ENCODE measurements around the gene AHCYL1.

The AHCYL1 gene

DNA sequence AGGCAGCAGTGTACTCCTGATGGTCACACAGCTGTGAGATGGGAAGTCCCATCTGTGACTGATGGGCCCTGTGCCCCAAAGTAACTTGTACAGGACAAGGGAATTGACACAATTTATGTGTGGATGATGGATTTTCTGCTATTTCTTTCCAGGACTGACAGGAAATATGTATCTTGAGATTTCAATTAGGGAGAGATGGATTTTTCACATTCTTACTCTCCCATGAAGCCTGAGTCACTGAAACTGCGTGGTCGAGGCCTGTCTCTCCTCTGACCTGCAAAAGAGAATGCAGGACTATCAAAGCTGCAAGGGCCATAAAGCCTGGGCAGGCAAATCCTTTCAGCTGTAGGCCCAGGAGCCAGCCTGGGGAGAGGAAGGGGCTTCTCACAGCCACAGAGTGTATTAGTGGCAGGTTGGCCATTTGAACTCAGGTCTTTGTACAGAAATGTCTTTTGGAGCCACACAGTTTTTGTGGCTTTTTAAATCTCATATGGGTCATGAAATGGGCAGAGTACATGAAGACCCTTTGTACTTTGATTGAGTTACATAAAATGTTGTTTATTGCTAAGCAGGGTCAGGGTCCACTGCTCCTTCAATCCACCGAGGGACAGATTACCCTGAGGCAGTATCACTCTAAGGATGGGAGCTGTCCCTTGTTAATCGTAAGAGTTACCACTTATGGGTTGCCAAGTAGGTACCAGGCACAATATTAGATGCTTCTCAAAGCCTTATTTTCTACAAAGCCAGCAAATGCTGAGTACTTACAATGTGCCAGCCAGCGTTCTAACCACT is 71.1 kb downstream of the AHCYL1 start:
- ChIA-PET CTCF (interaction anchor here (0.7 to 26.6 kb wide), 7 partner anchors 10 to 440 kb away, joined by 3 to 935 read pairs (median 30); partner anchors contain the start of genes STRIP1 and UBL4B), POLR2A (interaction anchor here (2.2 kb wide), 1 partner anchor 21 kb away, joined by 7 read pairs; the partner anchor contains the start of gene STRIP1)
- H3K4me3 ChIP-seq (ENCODE audit: low read depth, low read length): no peak overlapping the region
- DNase-seq (ENCODE audit: low read depth, low spot score): no peak
- TF ChIP-seq, protein P1, sequence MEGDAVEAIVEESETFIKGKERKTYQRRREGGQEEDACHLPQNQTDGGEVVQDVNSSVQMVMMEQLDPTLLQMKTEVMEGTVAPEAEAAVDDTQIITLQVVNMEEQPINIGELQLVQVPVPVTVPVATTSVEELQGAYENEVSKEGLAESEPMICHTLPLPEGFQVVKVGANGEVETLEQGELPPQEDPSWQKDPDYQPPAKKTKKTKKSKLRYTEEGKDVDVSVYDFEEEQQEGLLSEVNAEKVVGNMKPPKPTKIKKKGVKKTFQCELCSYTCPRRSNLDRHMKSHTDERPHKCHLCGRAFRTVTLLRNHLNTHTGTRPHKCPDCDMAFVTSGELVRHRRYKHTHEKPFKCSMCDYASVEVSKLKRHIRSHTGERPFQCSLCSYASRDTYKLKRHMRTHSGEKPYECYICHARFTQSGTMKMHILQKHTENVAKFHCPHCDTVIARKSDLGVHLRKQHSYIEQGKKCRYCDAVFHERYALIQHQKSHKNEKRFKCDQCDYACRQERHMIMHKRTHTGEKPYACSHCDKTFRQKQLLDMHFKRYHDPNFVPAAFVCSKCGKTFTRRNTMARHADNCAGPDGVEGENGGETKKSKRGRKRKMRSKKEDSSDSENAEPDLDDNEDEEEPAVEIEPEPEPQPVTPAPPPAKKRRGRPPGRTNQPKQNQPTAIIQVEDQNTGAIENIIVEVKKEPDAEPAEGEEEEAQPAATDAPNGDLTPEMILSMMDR (IDR thresholded peaks at IDR 0.05; ENCODE audit: insufficient read depth, low read length, missing control alignments): no peak

DNA sequence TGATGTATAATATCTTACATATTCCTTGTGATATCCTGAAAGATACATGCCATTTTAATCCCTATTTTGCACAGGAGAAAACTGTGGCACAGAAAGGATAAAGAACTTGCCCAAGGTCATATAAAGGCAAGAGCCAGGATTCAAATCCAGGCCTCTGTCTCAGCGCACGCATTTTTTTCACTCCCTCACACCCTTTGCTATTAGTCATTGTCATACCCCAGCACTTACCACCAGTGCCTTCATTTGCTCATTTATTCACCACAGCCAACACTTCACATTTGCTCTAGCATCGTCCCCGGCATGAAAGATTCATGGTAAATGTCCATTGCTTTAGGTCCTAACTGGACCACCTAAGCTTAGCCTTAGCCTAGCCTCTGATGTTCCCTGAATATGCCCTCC is 71.7 kb downstream of the AHCYL1 start:
- POLR2A ChIA-PET: interaction anchor here (1.2 to 2.2 kb wide), 2 partner anchors 9 to 21 kb away, joined by 4 to 7 read pairs; partner anchors contain the start of gene STRIP1
- H3K4me3 ChIP-seq (ENCODE audit: low read depth, low read length): no peak overlapping the region
- CTCF ChIA-PET: interaction anchor here (0.7 to 26.6 kb wide), 9 partner anchors 10 to 439 kb away, joined by 3 to 935 read pairs (median 5); partner anchors contain the start of genes STRIP1 and UBL4B
- DNase-seq (ENCODE audit: low read depth, low spot score): no peak
- TF ChIP-seq, protein P1 (IDR thresholded peaks at IDR 0.05; ENCODE audit: insufficient read depth, low read length, missing control alignments): no peak

DNA sequence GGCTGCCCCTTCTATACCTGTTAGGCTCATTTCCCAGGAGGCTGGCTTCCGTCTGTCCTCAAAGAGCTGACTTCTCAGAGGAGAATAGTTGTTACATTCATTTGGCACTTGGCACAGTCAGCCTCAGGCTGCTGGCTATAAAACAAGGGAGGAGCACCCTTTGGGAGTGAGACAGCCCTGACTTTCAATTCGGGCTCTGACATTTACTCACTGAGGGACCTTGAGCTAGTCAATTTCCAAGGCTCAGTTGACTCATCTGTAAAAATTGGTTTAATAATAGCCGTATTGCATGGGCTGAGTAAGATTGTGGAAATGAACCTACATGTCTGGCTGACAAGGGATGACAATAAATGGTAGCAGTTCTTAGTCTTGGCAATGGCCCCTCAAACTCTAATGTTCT is 72.2 kb downstream of the AHCYL1 start:
- CTCF ChIA-PET: interaction anchor here (0.8 to 26.6 kb wide), 8 partner anchors 9 to 439 kb away, joined by 3 to 935 read pairs (median 6); partner anchors contain the start of genes STRIP1 and UBL4B
- no peak for DNase-seq (ENCODE audit: low read depth, low spot score)
- H3K4me3 ChIP-seq (ENCODE audit: low read depth, low read length): no peak overlapping the region
- POLR2A ChIA-PET: interaction anchor here (1.2 to 2.2 kb wide), 3 partner anchors 8 to 22 kb away, joined by 3 to 7 read pairs (median 4); partner anchors contain the start of genes ALX3 and STRIP1
- TF ChIP-seq, protein P1 (IDR thresholded peaks at IDR 0.05; ENCODE audit: insufficient read depth, low read length, missing control alignments): no peak

DNA sequence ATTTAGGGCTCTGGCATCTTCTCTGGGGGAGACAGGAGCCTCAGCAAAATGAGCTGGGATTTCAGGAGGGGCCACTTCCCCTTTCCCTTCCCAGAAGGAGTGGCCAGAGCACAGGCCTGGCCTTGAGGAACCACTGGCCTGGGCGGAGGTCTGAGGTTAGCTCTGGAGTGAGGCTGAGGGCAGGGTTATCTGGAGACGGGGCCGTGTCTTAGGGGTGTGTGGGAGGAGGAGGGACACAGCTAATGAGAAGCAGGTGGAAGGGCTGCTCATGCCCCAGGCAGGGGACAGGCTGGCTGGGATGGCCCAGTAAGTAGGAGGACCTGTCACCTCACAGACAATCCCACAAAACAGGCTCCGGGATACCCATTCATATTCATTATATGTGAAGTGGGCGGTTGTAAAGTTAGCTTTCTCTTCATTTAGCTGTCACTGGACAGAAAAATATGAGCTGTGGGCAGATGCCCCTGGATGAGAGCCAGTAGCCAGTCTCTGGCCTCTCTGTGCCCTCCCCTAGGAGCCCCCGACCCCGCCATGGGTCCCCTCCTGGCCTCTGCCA is 73.5 kb downstream of the AHCYL1 start:
- CTCF ChIA-PET: interaction anchor here (1.0 to 26.6 kb wide), 5 partner anchors 13 to 91 kb away, joined by 3 to 935 read pairs (median 6); partner anchors contain the start of genes STRIP1 and UBL4B
- H3K4me3 ChIP-seq (ENCODE audit: low read depth, low read length): no peak overlapping the region
- DNase-seq (ENCODE audit: low read depth, low spot score): no peak
- POLR2A ChIA-PET: interaction anchor here (1.2 kb wide), 1 partner anchor 13 kb away, joined by 3 read pairs; the partner anchor contains the start of gene ALX3
- TF ChIP-seq, protein P1 (IDR thresholded peaks at IDR 0.05; ENCODE audit: insufficient read depth, low read length, missing control alignments): no peak

DNA sequence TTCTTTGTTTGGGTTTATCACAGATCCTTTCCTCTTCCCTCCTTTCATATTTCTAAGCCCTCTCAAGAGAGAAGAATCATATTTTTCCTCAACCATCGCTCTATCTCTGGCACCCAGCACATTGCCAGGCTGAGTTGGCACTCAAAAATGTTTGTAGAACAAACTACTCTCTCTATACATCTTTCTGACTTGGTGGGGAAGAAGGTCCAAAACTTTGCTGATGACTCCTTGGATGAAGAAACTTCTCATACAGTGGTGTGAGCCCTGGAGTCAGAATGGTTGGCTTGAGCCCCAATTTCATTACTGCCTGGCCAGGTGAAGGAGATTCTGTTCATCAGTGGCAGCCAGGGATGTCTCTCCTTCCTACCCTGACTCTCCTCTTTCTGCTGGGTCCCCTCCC is 74.0 kb downstream of the AHCYL1 start:
- ChIA-PET POLR2A (no interaction called here), CTCF (interaction anchor here (1.0 to 26.6 kb wide), 4 partner anchors 17 to 90 kb away, joined by 3 to 935 read pairs (median 253); partner anchors contain the start of genes STRIP1 and UBL4B)
- DNase-seq (ENCODE audit: low read depth, low spot score): no peak
- no peak overlapping the region for H3K4me3 ChIP-seq (ENCODE audit: low read depth, low read length)
- TF ChIP-seq, protein P1 (IDR thresholded peaks at IDR 0.05; ENCODE audit: insufficient read depth, low read length, missing control alignments): no peak

All from AG04449 (cell line).